H9 (cell line): ENCODE measurements around the gene VAV3. TPM values are rescaled to one million over a fixed set of nuclear protein-coding genes. Genes with fewer than 3 reads are reported as not detected.

Experiments
- DNase-seq: peaks from one replicate; pipeline ENCODE4 v3.0.0-alpha.2; 2017
- H2AFZ ChIP-seq: one replicate; pipeline ENCODE4 v1.6.1; 2013; ENCODE audit warnings: mild to moderate bottlenecking, low read length, control low read depth, moderate library complexity
- H2AK5ac ChIP-seq: 2 replicates; pipeline ENCODE4 v1.6.1; 2013; ENCODE audit warnings: low read length, control low read depth, mixed read lengths; ENCODE audit not compliant: insufficient read length
- H2BK120ac ChIP-seq: one replicate; pipeline ENCODE4 v1.6.1; 2013; ENCODE audit warnings: low read depth, mild to moderate bottlenecking, low read length, control low read depth, inconsistent platforms; ENCODE audit not compliant: poor library complexity, severe bottlenecking
- H2BK12ac ChIP-seq: 2 replicates; pipeline ENCODE4 v1.6.1; 2013; ENCODE audit warnings: low read length, control low read depth, mixed read lengths, low read depth; ENCODE audit not compliant: insufficient read length
- H2BK15ac ChIP-seq: 2 replicates; pipeline ENCODE4 v1.6.1; 2013; ENCODE audit warnings: low read depth, low read length, control low read depth
- H2BK20ac ChIP-seq: one replicate; pipeline ENCODE4 v1.6.1; 2013; ENCODE audit warnings: low read depth, mild to moderate bottlenecking, low read length, control low read depth, inconsistent platforms; ENCODE audit not compliant: poor library complexity, severe bottlenecking
- H2BK5ac ChIP-seq: 2 replicates; pipeline ENCODE4 v1.6.1; 2013; ENCODE audit warnings: low read length, control low read depth, mixed read lengths; ENCODE audit not compliant: insufficient read length
- H3K14ac ChIP-seq: 2 replicates; pipeline ENCODE4 v1.6.1; 2013; ENCODE audit warnings: low read length, control low read depth; ENCODE audit not compliant: insufficient read depth
- H3K18ac ChIP-seq: 2 replicates; pipeline ENCODE4 v1.6.1; 2013; ENCODE audit warnings: low read depth, mild to moderate bottlenecking, mixed read lengths, low read length, control low read depth; ENCODE audit not compliant: insufficient read length
- H3K23ac ChIP-seq: 2 replicates; pipeline ENCODE4 v1.6.1; 2013; ENCODE audit warnings: low read length, control low read depth, mixed read lengths, low read depth; ENCODE audit not compliant: insufficient read length
- H3K23me2 ChIP-seq: 2 replicates; pipeline ENCODE4 v1.6.1; 2013; ENCODE audit warnings: low read depth, mild to moderate bottlenecking, mixed read lengths, low read length, control low read depth; ENCODE audit not compliant: insufficient read length, poor library complexity, severe bottlenecking
- H3K27ac ChIP-seq: 2 replicates; pipeline ENCODE4 v1.5.1; 2013; ENCODE audit warnings: low read length, control low read depth, mixed read lengths, low read depth; ENCODE audit not compliant: insufficient read length
- H3K27me3 ChIP-seq: 2 replicates; pipeline ENCODE4 v1.6.1; 2013; ENCODE audit warnings: low read length, control low read depth, inconsistent platforms; ENCODE audit not compliant: insufficient read depth
- H3K4ac ChIP-seq: 2 replicates; pipeline ENCODE4 v1.6.1; 2013; ENCODE audit warnings: low read depth, mild to moderate bottlenecking, control low read depth, inconsistent platforms, low read length, moderate library complexity
- H3K4me1 ChIP-seq: 2 replicates; pipeline ENCODE4 v1.6.1; 2013; ENCODE audit warnings: low read length, control low read depth, inconsistent platforms; ENCODE audit not compliant: insufficient read depth
- H3K4me2 ChIP-seq: 2 replicates; pipeline ENCODE4 v1.6.1; 2013; ENCODE audit warnings: low read length, control low read depth, mixed read lengths; ENCODE audit not compliant: insufficient read length, insufficient read depth
- H3K56ac ChIP-seq: 2 replicates; pipeline ENCODE4 v1.6.1; 2013; ENCODE audit warnings: low read depth, mild to moderate bottlenecking, mixed read lengths, low read length, control low read depth; ENCODE audit not compliant: insufficient read length
- H3K79me1 ChIP-seq: 2 replicates; pipeline ENCODE4 v1.6.1; 2013; ENCODE audit warnings: low read depth, mild to moderate bottlenecking, moderate library complexity, low read length, control low read depth, inconsistent platforms; ENCODE audit not compliant: insufficient read depth, poor library complexity, severe bottlenecking
- H3K79me2 ChIP-seq: 2 replicates; pipeline ENCODE4 v1.6.1; 2013; ENCODE audit warnings: low read length, control low read depth, inconsistent platforms; ENCODE audit not compliant: insufficient read depth
- H3K9ac ChIP-seq: 2 replicates; pipeline ENCODE4 v1.6.1; 2013; ENCODE audit warnings: low read length, control low read depth, mixed read lengths; ENCODE audit not compliant: insufficient read length; ENCODE audit errors: extremely low read depth
- H3K9me3 ChIP-seq: one replicate; pipeline ENCODE4 v1.6.1; 2013; ENCODE audit warnings: low read depth, low read length, inconsistent platforms; ENCODE audit not compliant: control insufficient read depth
- H3T11ph ChIP-seq: one replicate; pipeline ENCODE4 v1.6.1; 2013; ENCODE audit warnings: mild to moderate bottlenecking, low read length, control low read depth, inconsistent platforms
- H4K20me1 ChIP-seq: one replicate; pipeline ENCODE4 v1.6.1; 2013; ENCODE audit not compliant: control insufficient read depth, insufficient read length, insufficient read depth
- H4K5ac ChIP-seq: 2 replicates; pipeline ENCODE4 v1.6.1; 2013; ENCODE audit warnings: low read depth, mild to moderate bottlenecking, mixed read lengths, low read length, control low read depth; ENCODE audit not compliant: insufficient read length
- H4K8ac ChIP-seq: replicated peaks from 2 replicates; pipeline ENCODE4 v1.6.1; 2013; ENCODE audit warnings: low read length, control low read depth, mixed read lengths, low read depth; ENCODE audit not compliant: insufficient read length
- H4K91ac ChIP-seq: 2 replicates; pipeline ENCODE4 v1.6.1; 2013; ENCODE audit warnings: low read depth, mild to moderate bottlenecking, moderate library complexity, mixed read lengths, low read length, control low read depth; ENCODE audit not compliant: insufficient read length
- H3K27ac Mint-ChIP-seq, 3 experiments: 2 replicates in 2 of 3; 3 replicates in 1 of 3; pipeline ENCODE4 v1.8.0; 2020 to 2021; ENCODE audit warnings: mixed read lengths in 3 of 3, mild to moderate bottlenecking in 1 of 3, moderate library complexity in 1 of 3
- H3K27me3 Mint-ChIP-seq: 2 replicates; pipeline ENCODE4 v1.8.0; 2021; ENCODE audit warnings: low read depth, mild to moderate bottlenecking, moderate library complexity, mixed read lengths
- H3K36me3 Mint-ChIP-seq, 3 experiments: 2 replicates in 2 of 3; 3 replicates in 1 of 3; pipeline ENCODE4 v1.8.0; 2020 to 2021; ENCODE audit warnings: low read depth in 3 of 3, mixed read lengths in 3 of 3; ENCODE audit not compliant: insufficient read depth in 1 of 3
- H3K4me1 Mint-ChIP-seq, 2 experiments: 2 replicates each; pipeline ENCODE4 v1.8.0; 2020; ENCODE audit warnings: mixed read lengths in 2 of 2
- H3K4me3 Mint-ChIP-seq, 2 experiments: 2 replicates in 1 of 2; 3 replicates in 1 of 2; pipeline ENCODE4 v1.8.0; 2020 to 2021; ENCODE audit warnings: mild to moderate bottlenecking in 2 of 2, mixed read lengths in 2 of 2, moderate library complexity in 1 of 2
- H3K9me3 Mint-ChIP-seq, 2 experiments: 2 replicates in 1 of 2; 3 replicates in 1 of 2; pipeline ENCODE4 v1.8.0; 2020; ENCODE audit warnings: mild to moderate bottlenecking in 2 of 2, mixed read lengths in 2 of 2, moderate library complexity in 1 of 2
- WGBS: extraction: QIAGEN DNeasy Blood & Tissue Kit; methylation state at CpG from one replicate; pipeline ENCODE4 v1.1.7; 2013; ENCODE audit warnings: missing lambda C conversion rate, low lambda C conversion rate, mixed read lengths; ENCODE audit not compliant: insufficient read length; ENCODE audit errors: extremely low coverage; 5-methylcytosine and 5-hydroxymethylcytosine counted together
- total RNA-seq: library from RNA; stranded (reverse); gene quantifications from 2 replicates; pipeline ENCODE4 v1.2.1, GENCODE V29; 2021
- TF ChIP-seq, protein P1 (sequence below): fragments of 200-600 bp; sonication (generic); conservative IDR thresholded peaks from 3 replicates; pipeline ENCODE4 v1.8.0; 2021; ENCODE audit warnings: antibody characterized with exemption, mild to moderate bottlenecking

Gene VAV3
- total RNA-seq, 1 experiment from 2014 or later = 5.1 TPM

DNA sequence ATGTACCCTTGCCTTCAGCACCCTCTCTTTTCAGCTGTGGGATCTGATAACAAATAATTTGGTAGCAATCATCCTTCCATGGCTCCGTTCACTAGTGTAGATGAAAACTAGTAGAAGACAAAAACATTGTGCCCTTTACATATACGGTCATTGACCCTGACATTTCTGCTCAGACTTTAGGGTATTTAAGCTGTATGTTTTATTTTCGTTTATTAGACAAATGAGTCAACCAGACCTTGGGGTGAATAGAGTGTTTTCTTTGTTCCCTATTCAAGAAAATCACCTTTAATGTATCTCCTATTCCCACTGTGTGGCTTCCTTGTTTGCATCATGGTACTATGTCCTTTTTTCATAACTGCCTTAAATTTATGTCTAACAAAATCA is 187.3 kb downstream of the VAV3 start:
- Histone ChIP-seq H3K79me2 (no peaks in the 10 kb centered on the region), H2BK20ac (no peak overlapping the region), H3K9ac (no peak overlapping the region), H3K4me1 (no peaks in the 10 kb centered on the region), H3K27ac (no peak overlapping the region), H2AFZ (no peak overlapping the region), H3K23ac (no peak overlapping the region), H2BK15ac (no peak overlapping the region), H3K14ac (no peak overlapping the region), H3K56ac (no peak overlapping the region), H2BK12ac (no peak overlapping the region), H4K91ac (no peak overlapping the region), H2BK120ac (no peak overlapping the region), H4K5ac (no peak overlapping the region), H2BK5ac (no peak overlapping the region), H2AK5ac (no peak overlapping the region), H4K8ac (no peak overlapping the region), H3K9me3 (no peaks in the 10 kb centered on the region), H3K27me3 (no peaks in the 10 kb centered on the region), H4K20me1 (no peaks in the 10 kb centered on the region), H3K79me1 (no peaks in the 10 kb centered on the region), H3K4me2 (no peak overlapping the region), H3K4ac (no peak overlapping the region), H3K23me2 (no peaks in the 10 kb centered on the region), H3K18ac (no peak overlapping the region), H3T11ph (no peak overlapping the region)
- H3K4me3 Mint-ChIP-seq = no peak overlapping the region
- H3K4me1 Mint-ChIP-seq = 0 out of 4 replicates have a peak, but pooled peaks cover 0 to 3% of the 10 kb centered on the region in 2 experiments
- H3K27me3 Mint-ChIP-seq = no peaks in the 10 kb centered on the region
- TF ChIP-seq, protein P1, sequence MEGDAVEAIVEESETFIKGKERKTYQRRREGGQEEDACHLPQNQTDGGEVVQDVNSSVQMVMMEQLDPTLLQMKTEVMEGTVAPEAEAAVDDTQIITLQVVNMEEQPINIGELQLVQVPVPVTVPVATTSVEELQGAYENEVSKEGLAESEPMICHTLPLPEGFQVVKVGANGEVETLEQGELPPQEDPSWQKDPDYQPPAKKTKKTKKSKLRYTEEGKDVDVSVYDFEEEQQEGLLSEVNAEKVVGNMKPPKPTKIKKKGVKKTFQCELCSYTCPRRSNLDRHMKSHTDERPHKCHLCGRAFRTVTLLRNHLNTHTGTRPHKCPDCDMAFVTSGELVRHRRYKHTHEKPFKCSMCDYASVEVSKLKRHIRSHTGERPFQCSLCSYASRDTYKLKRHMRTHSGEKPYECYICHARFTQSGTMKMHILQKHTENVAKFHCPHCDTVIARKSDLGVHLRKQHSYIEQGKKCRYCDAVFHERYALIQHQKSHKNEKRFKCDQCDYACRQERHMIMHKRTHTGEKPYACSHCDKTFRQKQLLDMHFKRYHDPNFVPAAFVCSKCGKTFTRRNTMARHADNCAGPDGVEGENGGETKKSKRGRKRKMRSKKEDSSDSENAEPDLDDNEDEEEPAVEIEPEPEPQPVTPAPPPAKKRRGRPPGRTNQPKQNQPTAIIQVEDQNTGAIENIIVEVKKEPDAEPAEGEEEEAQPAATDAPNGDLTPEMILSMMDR = no peak
- WGBS = no CpG with 5 or more reads among the region's 3 CpGs
- DNase-seq = no peak
- H3K36me3 Mint-ChIP-seq = no peaks in the 10 kb centered on the region
- H3K9me3 Mint-ChIP-seq = no peaks in the 10 kb centered on the region
- H3K27ac Mint-ChIP-seq = no peak overlapping the region
